HFFc6 (cell line): ENCODE results near the gene ACSL3. TPM values are rescaled to one million over a fixed set of nuclear protein-coding genes. Genes with fewer than 3 reads are reported as not detected.

Source experiments
- DNase-seq: peaks from one replicate; pipeline ENCODE4 v3.0.0-alpha.2; 2018
- H3K27ac Mint-ChIP-seq: 2 replicates; pipeline ENCODE4 v1.8.0; 2020; ENCODE audit warnings: mild to moderate bottlenecking, mixed read lengths
- H3K27me3 Mint-ChIP-seq: 2 replicates; pipeline ENCODE4 v1.8.0; 2021; ENCODE audit warnings: mild to moderate bottlenecking, moderate library complexity, mixed read lengths; ENCODE audit not compliant: insufficient read depth
- H3K36me3 Mint-ChIP-seq: 2 replicates; pipeline ENCODE4 v1.8.0; 2021; ENCODE audit warnings: low read depth, mixed read lengths
- H3K4me1 Mint-ChIP-seq: 2 replicates; pipeline ENCODE4 v1.8.0; 2020; ENCODE audit warnings: low read depth, mixed read lengths
- H3K4me3 Mint-ChIP-seq: 2 replicates; pipeline ENCODE4 v1.8.0; 2020; ENCODE audit warnings: mild to moderate bottlenecking, moderate library complexity, mixed read lengths
- H3K9me3 Mint-ChIP-seq: 2 replicates; pipeline ENCODE4 v1.8.0; 2020; ENCODE audit warnings: mild to moderate bottlenecking, mixed read lengths
- total RNA-seq, 6 experiments: library from RNA; stranded (reverse); fragmentation: NEBNext Ultra II Directional; extraction: Animal tissue kit (Norgen Biotek cat#: 25700); gene quantifications; 2 replicates in 1 of 6; 3 replicates in 5 of 6; pipeline ENCODE4 v1.2.3, GENCODE V29; 2021
- TF ChIP-seq, protein P1 (sequence below): fragments of 200-600 bp; sonication (generic); IDR thresholded peaks from 2 replicates; pipeline ENCODE4 v1.5.0; 2021; ENCODE audit warnings: antibody characterized with exemption, mild to moderate bottlenecking

ACSL3 gene
- total RNA-seq, 6 experiments from 2014 or later: 64.5 to 119 (median 87.8) TPM

DNA sequence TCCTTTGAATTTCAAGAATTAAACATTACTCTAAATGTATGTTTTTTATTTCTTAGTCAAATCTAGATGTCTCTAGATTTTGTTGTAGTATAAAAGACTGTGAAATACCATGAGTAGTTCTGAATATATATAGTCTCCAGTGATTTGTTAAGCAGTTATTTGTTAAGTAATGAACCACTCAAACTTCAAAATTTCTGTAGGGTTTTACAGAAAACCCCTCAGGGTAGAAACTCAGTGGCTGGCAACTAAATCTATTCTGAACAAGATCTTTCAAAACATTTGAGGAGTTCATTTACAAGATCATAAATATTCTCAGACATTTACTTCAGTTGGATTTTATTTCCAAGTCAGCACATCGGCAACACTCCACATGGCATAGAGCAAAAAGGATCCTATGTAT, 35.8 kb upstream of the ACSL3 start:
- Mint-ChIP-seq H3K9me3 (no peaks in the 10 kb centered on the region), H3K36me3 (no peaks in the 10 kb centered on the region), H3K27ac (no peak overlapping the region), H3K27me3 (peaks cover 6% of the 10 kb centered on the region), H3K4me3 (no peak overlapping the region), H3K4me1 (peaks cover 3% of the 10 kb centered on the region)
- TF ChIP-seq, protein P1, sequence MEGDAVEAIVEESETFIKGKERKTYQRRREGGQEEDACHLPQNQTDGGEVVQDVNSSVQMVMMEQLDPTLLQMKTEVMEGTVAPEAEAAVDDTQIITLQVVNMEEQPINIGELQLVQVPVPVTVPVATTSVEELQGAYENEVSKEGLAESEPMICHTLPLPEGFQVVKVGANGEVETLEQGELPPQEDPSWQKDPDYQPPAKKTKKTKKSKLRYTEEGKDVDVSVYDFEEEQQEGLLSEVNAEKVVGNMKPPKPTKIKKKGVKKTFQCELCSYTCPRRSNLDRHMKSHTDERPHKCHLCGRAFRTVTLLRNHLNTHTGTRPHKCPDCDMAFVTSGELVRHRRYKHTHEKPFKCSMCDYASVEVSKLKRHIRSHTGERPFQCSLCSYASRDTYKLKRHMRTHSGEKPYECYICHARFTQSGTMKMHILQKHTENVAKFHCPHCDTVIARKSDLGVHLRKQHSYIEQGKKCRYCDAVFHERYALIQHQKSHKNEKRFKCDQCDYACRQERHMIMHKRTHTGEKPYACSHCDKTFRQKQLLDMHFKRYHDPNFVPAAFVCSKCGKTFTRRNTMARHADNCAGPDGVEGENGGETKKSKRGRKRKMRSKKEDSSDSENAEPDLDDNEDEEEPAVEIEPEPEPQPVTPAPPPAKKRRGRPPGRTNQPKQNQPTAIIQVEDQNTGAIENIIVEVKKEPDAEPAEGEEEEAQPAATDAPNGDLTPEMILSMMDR: no peak
- no peak for DNase-seq

DNA sequence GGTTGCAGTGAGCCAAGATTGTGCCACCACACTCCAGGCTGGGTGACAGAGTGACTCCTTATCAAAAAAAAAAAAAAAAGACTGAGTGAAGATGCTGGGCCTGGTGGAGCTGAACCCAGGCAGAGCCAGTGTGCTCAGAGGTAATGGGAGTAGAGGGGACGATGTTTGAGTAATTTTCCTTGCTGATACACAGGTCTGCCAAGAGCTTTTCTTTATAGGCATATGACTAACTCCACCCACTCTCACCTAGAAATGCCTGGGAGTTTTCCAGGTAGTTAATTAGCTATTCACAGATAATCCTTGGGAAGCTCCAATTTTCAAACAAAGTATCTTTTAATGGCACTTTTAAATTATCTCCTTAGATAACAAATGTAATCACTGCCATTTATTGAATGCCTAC, 33.4 kb upstream of the ACSL3 start:
- H3K4me3 Mint-ChIP-seq: no peak overlapping the region
- DNase-seq: no peak
- no peaks in the 10 kb centered on the region for H3K36me3 Mint-ChIP-seq
- no peaks in the 10 kb centered on the region for H3K4me1 Mint-ChIP-seq
- H3K9me3 Mint-ChIP-seq: no peaks in the 10 kb centered on the region
- TF ChIP-seq, protein P1: no peak
- H3K27ac Mint-ChIP-seq: no peak overlapping the region
- peaks cover 10% of the 10 kb centered on the region for H3K27me3 Mint-ChIP-seq

DNA sequence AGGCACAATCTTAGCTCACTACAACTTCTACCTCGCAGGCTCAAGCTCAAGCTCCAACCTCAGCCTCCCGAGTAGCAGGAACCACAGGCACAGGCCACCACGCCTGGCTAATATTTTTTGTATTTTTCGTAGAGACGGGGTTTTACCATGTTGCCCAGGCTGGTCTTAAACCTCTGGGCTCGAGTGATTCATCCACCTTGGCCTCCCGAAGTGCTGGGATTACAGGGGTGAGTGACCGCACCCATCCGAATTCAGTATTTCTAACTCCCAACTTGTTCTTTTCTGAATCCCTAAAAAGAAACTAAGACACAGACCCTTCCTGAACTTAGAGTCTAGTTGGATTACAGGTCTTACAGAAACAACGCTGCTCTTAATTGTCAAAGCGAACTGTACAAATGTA, 32.3 kb upstream of the ACSL3 start:
- peaks cover 10% of the 10 kb centered on the region for H3K27me3 Mint-ChIP-seq

DNA sequence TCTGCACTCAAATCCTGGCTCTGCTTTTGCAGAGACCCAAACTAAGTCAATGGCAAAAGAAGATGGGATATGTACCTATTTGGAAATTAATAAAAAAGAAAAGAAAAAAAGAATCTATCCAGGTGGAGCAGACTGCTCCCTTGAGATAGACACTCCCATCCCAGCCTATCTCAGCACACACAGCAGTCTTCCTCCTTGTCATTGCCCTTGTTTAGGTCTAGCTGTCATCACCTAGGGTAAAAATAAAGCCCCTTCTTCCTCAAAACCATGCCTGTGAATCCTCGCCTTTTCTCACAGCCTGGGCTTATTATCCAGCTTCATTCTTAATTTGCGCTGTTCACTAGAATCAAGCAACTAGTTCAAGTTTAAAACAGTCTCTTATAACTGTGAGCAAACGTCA, 30.7 kb upstream of the ACSL3 start:
- DNase-seq: no peak
- Mint-ChIP-seq H3K4me1 (no peaks in the 10 kb centered on the region), H3K4me3 (no peak overlapping the region), H3K9me3 (no peaks in the 10 kb centered on the region), H3K27ac (no peak overlapping the region), H3K36me3 (no peaks in the 10 kb centered on the region), H3K27me3 (peaks cover 8% of the 10 kb centered on the region)
- TF ChIP-seq, protein P1: no peak

More for the DNA sequence above, 32.3 kb upstream of the ACSL3 start:
- H3K9me3 Mint-ChIP-seq: no peaks in the 10 kb centered on the region
- TF ChIP-seq, protein P1: no peak
- H3K27ac Mint-ChIP-seq: no peak overlapping the region
- no peaks in the 10 kb centered on the region for H3K36me3 Mint-ChIP-seq
- DNase-seq: no peak
- H3K4me1 Mint-ChIP-seq: no peaks in the 10 kb centered on the region
- no peak overlapping the region for H3K4me3 Mint-ChIP-seq

DNA sequence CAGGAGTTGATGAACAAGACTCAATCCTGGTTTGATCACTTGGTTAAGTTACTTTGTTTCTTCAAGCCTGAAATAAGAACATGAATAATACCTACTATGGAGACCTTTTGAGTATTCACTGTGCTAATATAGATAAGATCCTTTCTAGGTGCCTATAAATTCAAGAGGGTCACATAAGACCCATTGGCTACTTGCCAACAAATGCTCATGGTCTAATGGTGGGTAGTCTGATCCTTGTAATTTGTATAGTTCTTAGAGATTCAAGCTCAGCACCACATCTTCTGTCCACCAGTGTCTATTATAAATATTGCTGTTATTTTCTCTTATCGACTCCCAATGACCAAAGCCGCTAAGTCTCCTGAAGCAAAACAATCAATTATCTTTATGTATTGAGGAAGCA, 27.4 kb upstream of the ACSL3 start:
- TF ChIP-seq, protein P1: no peak
- Mint-ChIP-seq H3K9me3 (no peaks in the 10 kb centered on the region), H3K4me1 (peaks cover 13% of the 10 kb centered on the region), H3K36me3 (no peaks in the 10 kb centered on the region), H3K27ac (no peak overlapping the region), H3K4me3 (no peak overlapping the region), H3K27me3 (peaks cover 5% of the 10 kb centered on the region)
- no peak for DNase-seq
